ENCODE data around the gene FAM117B.

- no peak for TF ChIP-seq POLR2A (IDR thresholded peaks at IDR 0.05)
- no peak for TF ChIP-seq CTCF (IDR thresholded peaks at IDR 0.05)
Observed at GRCh38 chr2:202690321-202690900, 55.6 kb downstream of the FAM117B start.

Measured in uterus (tissue), 2 donors.